Urinary bladder (tissue), 4 donors: ENCODE data around the gene SLC7A6OS. TPM values are rescaled to one million over a fixed set of nuclear protein-coding genes. Genes with fewer than 3 reads are reported as not detected.
A peak's percentile ranks its signal among the peaks of the same experiment; 100 is the strongest.

ENCODE experiments used
- DNase-seq: peaks from one replicate; pipeline ENCODE4 v3.0.0-alpha.2; 2015; ENCODE audit errors: extremely low spot score
- H3K27ac ChIP-seq: one replicate; pipeline ENCODE4 v1.5.1; 2013; ENCODE audit warnings: low read depth, mild to moderate bottlenecking, moderate library complexity
- H3K36me3 ChIP-seq: one replicate; pipeline ENCODE4 v1.6.1; 2013; ENCODE audit warnings: mild to moderate bottlenecking, moderate library complexity; ENCODE audit not compliant: insufficient read depth
- H3K4me1 ChIP-seq: one replicate; pipeline ENCODE4 v1.6.1; 2013; ENCODE audit warnings: mild to moderate bottlenecking, moderate library complexity; ENCODE audit not compliant: insufficient read depth
- H3K4me3 ChIP-seq: one replicate; pipeline ENCODE4 v1.5.1; 2013; ENCODE audit warnings: low read depth, low read length
- WGBS: extraction: QIAGEN DNeasy Blood & Tissue Kit; methylation state at CpG from one replicate; pipeline ENCODE4 v1.1.7; 2013; 5-methylcytosine and 5-hydroxymethylcytosine counted together
- polyA plus RNA-seq: library from polyadenylated mRNA; stranded (reverse); fragments of 200-250 nt; gene quantifications from one replicate; pipeline ENCODE4 v1.2.3, GENCODE V29; 2013
- total RNA-seq: library from RNA; depleted of rRNA; stranded (reverse); fragments of >200 nt; gene quantifications from one replicate; pipeline ENCODE4 v1.2.3, GENCODE V29; 2014
- donor health status: healthy with polysubstance abuse.
- donor health status: healthy.

Gene SLC7A6OS
- total and polyA plus RNA-seq, 2 donors, result 9.8 to 15.0 TPM

GRCh38 chr16:68273896-68274295 lies 36.9 kb downstream of the SLC7A6OS start:
- 95% methylated on average over 8 of the region's 8 CpGs for WGBS
- Histone ChIP-seq H3K4me3 (no peak overlapping the region), H3K4me1 (no peaks in the 10 kb centered on the region), H3K27ac (no peak overlapping the region), H3K36me3 (no peaks in the 10 kb centered on the region)
- DNase-seq, result no peak

- WGBS, result 96% methylated on average over 5 of the region's 5 CpGs
- Histone ChIP-seq H3K4me1 (no peaks in the 10 kb centered on the region), H3K4me3 (no peak overlapping the region), H3K27ac (no peak overlapping the region), H3K36me3 (no peaks in the 10 kb centered on the region)
- DNase-seq, result no peak
Observed at GRCh38 chr16:68273459-68273858, 37.3 kb downstream of the SLC7A6OS start.

- Histone ChIP-seq H3K4me1 (no peaks in the 10 kb centered on the region), H3K4me3 (no peak overlapping the region), H3K27ac (no peak overlapping the region), H3K36me3 (no peaks in the 10 kb centered on the region)
- DNase-seq, result no peak
- WGBS, result 95% methylated on average over 4 of the region's 4 CpGs
Observed at GRCh38 chr16:68272507-68273209, 38.1 kb downstream of the SLC7A6OS start.

- H3K4me1 ChIP-seq, result no peaks in the 10 kb centered on the region
Observed at GRCh38 chr16:68270353-68270752, 40.4 kb downstream of the SLC7A6OS start.

GRCh38 chr16:68269793-68270192 lies 41.0 kb downstream of the SLC7A6OS start:
- Histone ChIP-seq H3K4me3 (no peak overlapping the region), H3K4me1 (no peaks in the 10 kb centered on the region), H3K27ac (no peak overlapping the region), H3K36me3 (no peaks in the 10 kb centered on the region)
- WGBS, result 98% methylated on average over 4 of the region's 4 CpGs
- DNase-seq, result no peak

More at GRCh38 chr16:68270353-68270752, 40.4 kb downstream of the SLC7A6OS start:
- 51% methylated on average over 1 of the region's 1 CpG for WGBS
- Histone ChIP-seq H3K4me3 (no peak overlapping the region), H3K27ac (no peak overlapping the region), H3K36me3 (no peaks in the 10 kb centered on the region)
- DNase-seq, result no peak

GRCh38 chr16:68267612-68268405 lies 42.9 kb downstream of the SLC7A6OS start:
- Histone ChIP-seq H3K36me3 (no peaks in the 10 kb centered on the region), H3K4me3 (no peak overlapping the region), H3K4me1 (no peaks in the 10 kb centered on the region), H3K27ac (no peak overlapping the region)
- no peak for DNase-seq
- WGBS, result 62% methylated on average over 6 of the region's 6 CpGs

- H3K4me3 ChIP-seq, result peak overlapping the region; percentile 80
- H3K36me3 ChIP-seq, result no peaks in the 10 kb centered on the region
- DNase-seq, result no peak
- H3K27ac ChIP-seq, result peak overlapping the region; percentile 72
- WGBS, result 3% methylated on average over 23 of the region's 23 CpGs
- H3K4me1 ChIP-seq, result no peaks in the 10 kb centered on the region
Observed at GRCh38 chr16:68265078-68265920, 45.4 kb downstream of the SLC7A6OS start.

- Histone ChIP-seq H3K27ac (peak within 1 kb of the TSS; percentile 90), H3K36me3 (no peaks in the 10 kb centered on the region), H3K4me3 (peak within 1 kb of the TSS; percentile 80), H3K4me1 (no peaks in the 10 kb centered on the region)
- DNase-seq, result no peak
- WGBS, result under 1% methylated on average over 123 of the region's 123 CpGs
Observed at GRCh38 chr16:68264128-68265077, 46.3 kb downstream of the SLC7A6OS start, which contains the start of gene SLC7A6. Gene SLC7A6, plus strand, starts transcription at chr16:68264526. Its CDS starts 10,201 bp downstream, at chr16:68274727.

GRCh38 chr16:68263559-68264127 lies 47.1 kb downstream of the SLC7A6OS start:
- no peak for DNase-seq
- no peaks in the 10 kb centered on the region for H3K4me1 ChIP-seq
- peak overlapping the region; percentile 80 for H3K4me3 ChIP-seq
- peak overlapping the region; percentile 90 for H3K27ac ChIP-seq
- no peaks in the 10 kb centered on the region for H3K36me3 ChIP-seq
- 36% methylated on average over 11 of the region's 11 CpGs for WGBS

GRCh38 chr16:68259007-68259825 lies 51.5 kb downstream of the SLC7A6OS start:
- Histone ChIP-seq H3K4me3 (no peak overlapping the region), H3K36me3 (peaks cover 2% of the 10 kb centered on the region), H3K27ac (no peak overlapping the region), H3K4me1 (no peaks in the 10 kb centered on the region)
- WGBS, result 91% methylated on average over 27 of the region's 27 CpGs
- no peak for DNase-seq

GRCh38 chr16:68257906-68258800 lies 52.6 kb downstream of the SLC7A6OS start:
- WGBS, result 63% methylated on average over 13 of the region's 13 CpGs
- H3K4me1 ChIP-seq, result no peaks in the 10 kb centered on the region
- H3K27ac ChIP-seq, result peak overlapping the region; percentile 38
- DNase-seq, result no peak
- no peak overlapping the region for H3K4me3 ChIP-seq
- H3K36me3 ChIP-seq, result peaks cover 2% of the 10 kb centered on the region
